Renal pelvis (tissue), 4 donors: ENCODE measurements around the gene SLC17A4. TPM values are rescaled to one million over a fixed set of nuclear protein-coding genes. Genes with fewer than 3 reads are reported as not detected.
"Not testable (repeated sequence)": the region's sequence is repeated elsewhere in the genome, so short reads cannot be mapped to it uniquely, and the experiment has no call there.

Experiments used
- DNase-seq: peaks from one replicate; pipeline ENCODE4 v3.0.0-alpha.2; 2013
- polyA plus RNA-seq, 3 donors: library from polyadenylated mRNA; unstranded; fragments of 120-200 nt; gene quantifications; one replicate each; pipeline ENCODE4 v1.2.1, GENCODE V29; 2013; ENCODE audit not compliant: insufficient read length in 3 of 3

SLC17A4 gene
- polyA plus RNA-seq, 3 donors = 1.4 to 2.7 (median 2.2) TPM

GRCh38 chr6:25748601-25749517 is 5.7 kb upstream of the SLC17A4 start:
- DNase-seq = not testable (repeated sequence)

GRCh38 chr6:25749837-25750236 is 4.7 kb upstream of the SLC17A4 start:
- no peak for DNase-seq

- DNase-seq = no peak
These were observed 3.6 kb upstream of the SLC17A4 start for GRCh38 chr6:25750906-25751305.

- no peak for DNase-seq
These were observed 1.5 kb upstream of the SLC17A4 start for GRCh38 chr6:25753079-25753478.

GRCh38 chr6:25755483-25755882 is 941 bp downstream of the SLC17A4 start:
- DNase-seq = no peak

GRCh38 chr6:25756382-25757363 is 2.1 kb downstream of the SLC17A4 start:
- no peak for DNase-seq

GRCh38 chr6:25757936-25758642 is 3.5 kb downstream of the SLC17A4 start:
- no peak for DNase-seq

- no peak for DNase-seq
These were observed 10.1 kb downstream of the SLC17A4 start for GRCh38 chr6:25764611-25765010.

GRCh38 chr6:25768566-25768965 is 14.0 kb downstream of the SLC17A4 start:
- no peak for DNase-seq

- DNase-seq = no peak
These were observed 15.4 kb downstream of the SLC17A4 start for GRCh38 chr6:25769983-25770382.

GRCh38 chr6:25774120-25774715 is 19.7 kb downstream of the SLC17A4 start:
- DNase-seq = no peak

- DNase-seq = no peak
These were observed 22.5 kb downstream of the SLC17A4 start for GRCh38 chr6:25777031-25777430.

- no peak for DNase-seq
These were observed 23.5 kb downstream of the SLC17A4 start for GRCh38 chr6:25777856-25778649.

GRCh38 chr6:25781134-25781533 is 26.6 kb downstream of the SLC17A4 start:
- no peak for DNase-seq

GRCh38 chr6:25787428-25787827 is 32.9 kb downstream of the SLC17A4 start:
- DNase-seq = no peak

GRCh38 chr6:25788305-25788922 is 33.9 kb downstream of the SLC17A4 start:
- DNase-seq = no peak

GRCh38 chr6:25789475-25789874 is 34.9 kb downstream of the SLC17A4 start:
- no peak for DNase-seq

GRCh38 chr6:25792016-25792415 is 37.5 kb downstream of the SLC17A4 start:
- DNase-seq = no peak

GRCh38 chr6:25793970-25794369 is 39.4 kb downstream of the SLC17A4 start:
- no peak for DNase-seq

GRCh38 chr6:25794784-25795183 is 40.2 kb downstream of the SLC17A4 start:
- no peak for DNase-seq
